Loucy (cell line): ENCODE results near the gene PSMA8.
"Not testable (repeated sequence)": the region's sequence is repeated elsewhere in the genome, so short reads cannot be mapped to it uniquely, and the experiment has no call there.

Experiments used
- H2AFZ ChIP-seq: fragments of 200-600 bp; sonication (generic); 2 replicates; pipeline ENCODE4 v1.6.0; 2016; ENCODE audit warnings: antibody characterized with exemption, mild to moderate bottlenecking, low read length, moderate library complexity
- H3F3A ChIP-seq: fragments of 200-600 bp; 2 replicates; pipeline ENCODE4 v1.6.0; 2016; ENCODE audit warnings: antibody characterized with exemption, low read depth, mild to moderate bottlenecking
- H3K27me3 ChIP-seq: fragments of 200-600 bp; sonication (generic); 2 replicates; pipeline ENCODE4 v1.6.1; 2014; ENCODE audit warnings: low read length, mild to moderate bottlenecking; ENCODE audit not compliant: insufficient read depth, poor library complexity, severe bottlenecking
- H3K36me3 ChIP-seq: fragments of 200-600 bp; sonication (generic); 2 replicates; pipeline ENCODE4 v1.6.1; 2016; ENCODE audit warnings: low read length; ENCODE audit not compliant: insufficient read depth
- H3K4me1 ChIP-seq: fragments of 200-600 bp; sonication (generic); 2 replicates; pipeline ENCODE4 v1.5.1; 2014; ENCODE audit warnings: low read length, mild to moderate bottlenecking; ENCODE audit not compliant: insufficient read depth, poor library complexity, severe bottlenecking
- H3K4me2 ChIP-seq: fragments of 200-600 bp; sonication (generic); 2 replicates; pipeline ENCODE4 v1.6.0; 2014; ENCODE audit warnings: antibody characterized with exemption, low read length, low read depth, mild to moderate bottlenecking; ENCODE audit not compliant: poor library complexity, severe bottlenecking
- H3K4me3 ChIP-seq: fragments of 200-600 bp; sonication (generic); 2 replicates; pipeline ENCODE4 v1.5.1; 2014; ENCODE audit warnings: low read length, mild to moderate bottlenecking, mixed read lengths; ENCODE audit not compliant: poor library complexity, severe bottlenecking
- H3K79me2 ChIP-seq: fragments of 200-600 bp; sonication (generic); 2 replicates; pipeline ENCODE4 v1.6.1; 2014; ENCODE audit warnings: low read length; ENCODE audit not compliant: insufficient read depth
- H3K9ac ChIP-seq: fragments of 200-600 bp; sonication (generic); 2 replicates; pipeline ENCODE4 v1.6.0; 2014; ENCODE audit warnings: mild to moderate bottlenecking, low read depth, low read length, moderate library complexity; ENCODE audit not compliant: poor library complexity, severe bottlenecking
- H3K9me2 ChIP-seq: fragments of 200-600 bp; sonication (generic); replicated peaks from 2 replicates; pipeline ENCODE4 v1.6.1; 2016; ENCODE audit warnings: low read depth, low read length, mixed read lengths
- H3K9me3 ChIP-seq: fragments of 200-600 bp; sonication (generic); 2 replicates; pipeline ENCODE4 v1.6.1; 2014; ENCODE audit warnings: mild to moderate bottlenecking, antibody characterized with exemption, low read length, low read depth; ENCODE audit not compliant: insufficient read depth
- H4K20me1 ChIP-seq: fragments of 200-600 bp; sonication (generic); 2 replicates; pipeline ENCODE4 v1.6.0; 2014; ENCODE audit warnings: antibody characterized with exemption, low read length, mild to moderate bottlenecking; ENCODE audit not compliant: insufficient read depth, poor library complexity, severe bottlenecking
- CTCF ChIP-seq: fragments of 200-600 bp; sonication (generic); conservative IDR thresholded peaks from 2 replicates; pipeline ENCODE4 v1.5.1; 2014; ENCODE audit warnings: mild to moderate bottlenecking, antibody characterized with exemption, low read length
- EZH2phosphoT487 ChIP-seq: fragments of 200-600 bp; IDR thresholded peaks from 2 replicates; pipeline ENCODE4 v1.6.1; 2018; ENCODE audit warnings: antibody characterized with exemption, mild to moderate bottlenecking, moderate library complexity, borderline replicate concordance

PSMA8 gene

GRCh38 chr18:26121476-26121875, 12.2 kb upstream of the PSMA8 start:
- H3K4me2 ChIP-seq = no peak overlapping the region
- TF ChIP-seq CTCF (no peak), EZH2phosphoT487 (no peak)
- H2AFZ ChIP-seq = no peak overlapping the region
- H3K9me2 ChIP-seq = no peaks in the 10 kb centered on the region
- H4K20me1 ChIP-seq = no peaks in the 10 kb centered on the region
- no peaks in the 10 kb centered on the region for H3K27me3 ChIP-seq
- no peaks in the 10 kb centered on the region for H3K9me3 ChIP-seq
- H3F3A ChIP-seq = no peaks in the 10 kb centered on the region
- no peaks in the 10 kb centered on the region for H3K4me1 ChIP-seq
- no peaks in the 10 kb centered on the region for H3K79me2 ChIP-seq
- no peak overlapping the region for H3K4me3 ChIP-seq
- no peak overlapping the region for H3K9ac ChIP-seq
- H3K36me3 ChIP-seq = no peaks in the 10 kb centered on the region

GRCh38 chr18:26121994-26122393, 11.7 kb upstream of the PSMA8 start:
- H3K4me3 ChIP-seq = not testable (repeated sequence)

GRCh38 chr18:26127786-26128185, 5.9 kb upstream of the PSMA8 start:
- H3K79me2 ChIP-seq = no peaks in the 10 kb centered on the region
- no peaks in the 10 kb centered on the region for H4K20me1 ChIP-seq
- no peak overlapping the region for H3K4me3 ChIP-seq
- no peaks in the 10 kb centered on the region for H3F3A ChIP-seq
- peaks cover 5% of the 10 kb centered on the region for H3K4me1 ChIP-seq
- H3K9ac ChIP-seq = no peak overlapping the region
- H3K4me2 ChIP-seq = no peak overlapping the region
- no peaks in the 10 kb centered on the region for H3K9me3 ChIP-seq
- H3K36me3 ChIP-seq = no peaks in the 10 kb centered on the region
- H2AFZ ChIP-seq = no peak overlapping the region
- H3K9me2 ChIP-seq = no peaks in the 10 kb centered on the region
- TF ChIP-seq EZH2phosphoT487 (no peak), CTCF (no peak)
- no peaks in the 10 kb centered on the region for H3K27me3 ChIP-seq

More at GRCh38 chr18:26121994-26122393, 11.7 kb upstream of the PSMA8 start:
- not testable (repeated sequence) for H3K9ac ChIP-seq, H3K27me3 ChIP-seq, H3K36me3 ChIP-seq, H3K9me2 ChIP-seq, H3F3A ChIP-seq, H3K79me2 ChIP-seq, H2AFZ ChIP-seq, H3K4me1 ChIP-seq, H3K9me3 ChIP-seq, H4K20me1 ChIP-seq, H3K4me2 ChIP-seq

- not testable (repeated sequence) for H4K20me1 ChIP-seq
Observed at GRCh38 chr18:26128192-26128591, 5.5 kb upstream of the PSMA8 start.

More at GRCh38 chr18:26128192-26128591, 5.5 kb upstream of the PSMA8 start:
- H3K9me2 ChIP-seq, H3K4me2 ChIP-seq, H3K9me3 ChIP-seq, H3K79me2 ChIP-seq, H3F3A ChIP-seq, H3K4me1 ChIP-seq, H3K27me3 ChIP-seq, H3K4me3 ChIP-seq, H2AFZ ChIP-seq, H3K9ac ChIP-seq, H3K36me3 ChIP-seq: not testable (repeated sequence)
